OCI-LY7 (cell line): ENCODE measurements around the gene FBXL17. TPM values are rescaled to one million over a fixed set of nuclear protein-coding genes. Genes with fewer than 3 reads are reported as not detected.

Experiments used
- BruUV-seq: library from RNA; stranded (reverse); fragments of 400-500 nt; replicated peaks from 2 replicates; lab custom pipeline; 2021; lab: Mats Ljungman, UMichigan
- CTCF ChIA-PET: fragments of 300-600 bp; sonication (Branson Sonifier 250); formaldehyde crosslinking; loops from one replicate; lab custom pipeline; 2022; ENCODE audit warnings: antibody characterized with exemption; ENCODE audit not compliant: unreplicated experiment; lab: Charles Lee
- POLR2A ChIA-PET: fragments of 300-600 bp; sonication (Branson Sonifier 250); formaldehyde crosslinking; loops from one replicate; lab custom pipeline; 2022; ENCODE audit warnings: antibody characterized with exemption; lab: Charles Lee
- DNase-seq: peaks from one replicate; pipeline ENCODE4 v3.0.0-alpha.2; 2015; ENCODE audit warnings: low spot score
- H2AFZ ChIP-seq: fragments of 200-600 bp; sonication (generic), shearing (Covaris generic); 2 replicates; pipeline ENCODE4 v1.6.1; 2014; ENCODE audit warnings: mild to moderate bottlenecking, antibody characterized with exemption, low read length, moderate library complexity
- H3K27ac ChIP-seq: fragments of 200-600 bp; sonication (generic); 2 replicates; pipeline ENCODE4 v1.5.1; 2014; ENCODE audit warnings: mixed run types, low read depth, mild to moderate bottlenecking, moderate library complexity, low read length, inconsistent platforms; ENCODE audit not compliant: poor library complexity, severe bottlenecking
- H3K36me3 ChIP-seq: fragments of 200-600 bp; sonication (generic); 2 replicates; pipeline ENCODE4 v1.6.1; 2014; ENCODE audit warnings: mild to moderate bottlenecking, antibody characterized with exemption, low read length, moderate library complexity, mixed read lengths; ENCODE audit not compliant: insufficient read depth
- H3K4me1 ChIP-seq: fragments of 200-600 bp; sonication (generic); 2 replicates; pipeline ENCODE4 v1.5.1; 2014; ENCODE audit warnings: mild to moderate bottlenecking, low read length; ENCODE audit not compliant: insufficient read depth, poor library complexity, severe bottlenecking
- H3K4me2 ChIP-seq: fragments of 200-600 bp; sonication (generic); 2 replicates; pipeline ENCODE4 v1.6.1; 2014; ENCODE audit warnings: mild to moderate bottlenecking, low read length
- H3K4me3 ChIP-seq: fragments of 200-600 bp; sonication (generic); 2 replicates; pipeline ENCODE4 v1.5.1; 2014; ENCODE audit warnings: mild to moderate bottlenecking, low read depth, low read length; ENCODE audit not compliant: poor library complexity, severe bottlenecking
- H3K79me2 ChIP-seq: fragments of 200-600 bp; sonication (generic); 2 replicates; pipeline ENCODE4 v1.6.1; 2016; ENCODE audit warnings: low read depth, mild to moderate bottlenecking, low read length, moderate library complexity, mixed read lengths; ENCODE audit not compliant: insufficient read depth
- H3K9me2 ChIP-seq: fragments of 200-600 bp; sonication (generic); 2 replicates; pipeline ENCODE4 v1.6.1; 2016; ENCODE audit warnings: mild to moderate bottlenecking, low read length, mixed read lengths; ENCODE audit not compliant: insufficient read depth
- H3K9me3 ChIP-seq: fragments of 200-600 bp; sonication (generic); 2 replicates; pipeline ENCODE4 v1.6.1; 2014; ENCODE audit warnings: mild to moderate bottlenecking, mixed run types, low read length, mixed read lengths
- H4K20me1 ChIP-seq: fragments of 200-600 bp; sonication (generic); 2 replicates; pipeline ENCODE4 v1.6.1; 2014; ENCODE audit warnings: mild to moderate bottlenecking, antibody characterized with exemption, low read length, moderate library complexity, mixed read lengths; ENCODE audit not compliant: insufficient read depth
- CTCF ChIP-seq: fragments of 200-600 bp; sonication (generic); conservative IDR thresholded peaks from 2 replicates; pipeline ENCODE4 v1.5.1; 2014; ENCODE audit warnings: mild to moderate bottlenecking, antibody characterized with exemption, low read length, moderate library complexity, mixed read lengths
- EZH2phosphoT487 ChIP-seq: fragments of 200-600 bp; sonication (generic); IDR thresholded peaks from 2 replicates; pipeline ENCODE4 v1.6.1; 2018; ENCODE audit warnings: low read depth, borderline replicate concordance, mild to moderate bottlenecking, mixed run types, antibody characterized with exemption, low read length, moderate library complexity, mixed read lengths
- intact Hi-C: fragments of 100-400 bp; cut with micrococcal nuclease; formaldehyde crosslinking; loops from one replicate; pipeline ENCODE4 v1.10.0; 2022; ENCODE audit not compliant: unreplicated experiment
- total RNA-seq, 2 experiments: library from RNA; depleted of rRNA in 1 of 2; stranded (reverse); fragments of >200 nt in 1 of 2; shearing (Covaris generic) in 1 of 2; gene quantifications; 2 replicates each; pipeline ENCODE4 v1.2.3, GENCODE V29; 2014 to 2022

Gene FBXL17
- total RNA-seq, 2 experiments from 2014 or later, result 10.2 to 21.6 TPM

GRCh38 chr5:107878661-107879060 lies 503.2 kb downstream of the FBXL17 start:
- CTCF ChIA-PET, result no interaction called here

GRCh38 chr5:107876906-107877305 lies 505.0 kb downstream of the FBXL17 start:
- no peak for DNase-seq
- no TSS peak for BruUV-seq
- ChIA-PET POLR2A (interaction anchor here (0.8 to 1.5 kb wide), 2 partner anchors 9 to 202 kb away, joined by 4 to 6 read pairs; no protein-coding TSS in a partner anchor), CTCF (no interaction called here)
- Histone ChIP-seq H3K9me3 (no peaks in the 10 kb centered on the region), H3K4me2 (no peak overlapping the region), H4K20me1 (no peaks in the 10 kb centered on the region), H3K4me1 (no peaks in the 10 kb centered on the region), H3K36me3 (no peaks in the 10 kb centered on the region), H3K4me3 (no peak overlapping the region), H3K9me2 (no peaks in the 10 kb centered on the region), H3K79me2 (no peaks in the 10 kb centered on the region), H3K27ac (no peak overlapping the region), H2AFZ (no peak overlapping the region)
- TF ChIP-seq CTCF, result no peak
- no peak for TF ChIP-seq EZH2phosphoT487
- intact Hi-C loops, result no loop called here

More at GRCh38 chr5:107878661-107879060, 503.2 kb downstream of the FBXL17 start:
- Histone ChIP-seq H3K79me2 (no peaks in the 10 kb centered on the region), H3K36me3 (no peaks in the 10 kb centered on the region), H3K27ac (no peak overlapping the region), H3K4me2 (no peak overlapping the region), H4K20me1 (no peaks in the 10 kb centered on the region), H3K4me1 (no peaks in the 10 kb centered on the region), H2AFZ (no peak overlapping the region), H3K9me2 (no peaks in the 10 kb centered on the region), H3K4me3 (no peak overlapping the region), H3K9me3 (no peaks in the 10 kb centered on the region)
- intact Hi-C loops, result no loop called here
- POLR2A ChIA-PET, result no interaction called here
- no peak for DNase-seq
- TF ChIP-seq EZH2phosphoT487 (no peak), CTCF (no peak)
- no TSS peak for BruUV-seq

GRCh38 chr5:107876261-107876660 lies 505.6 kb downstream of the FBXL17 start:
- H4K20me1 ChIP-seq, result no peaks in the 10 kb centered on the region
- DNase-seq, result no peak
- no peaks in the 10 kb centered on the region for H3K79me2 ChIP-seq
- no peak overlapping the region for H3K4me3 ChIP-seq
- H3K4me1 ChIP-seq, result no peaks in the 10 kb centered on the region
- no peak overlapping the region for H3K4me2 ChIP-seq
- ChIA-PET CTCF (no interaction called here), POLR2A (interaction anchor here (0.8 to 1.5 kb wide), 2 partner anchors 10 to 203 kb away, joined by 4 to 6 read pairs; no protein-coding TSS in a partner anchor)
- intact Hi-C loops, result no loop called here
- no peaks in the 10 kb centered on the region for H3K9me2 ChIP-seq
- TF ChIP-seq EZH2phosphoT487 (no peak), CTCF (no peak)
- no peak overlapping the region for H2AFZ ChIP-seq
- no TSS peak for BruUV-seq
- no peak overlapping the region for H3K27ac ChIP-seq
- no peaks in the 10 kb centered on the region for H3K36me3 ChIP-seq
- no peaks in the 10 kb centered on the region for H3K9me3 ChIP-seq
